GM12891 (cell line): ENCODE data around the gene ASNSD1.

ENCODE experiments used
- POLR2AphosphoS5 ChIP-seq: IDR thresholded peaks from 2 replicates; pipeline ENCODE4 v1.6.1; 2011; ENCODE audit warnings: low read depth, low read length, control low read depth
- TAF1 ChIP-seq: IDR thresholded peaks from 2 replicates; pipeline ENCODE4 v1.6.1; 2011; ENCODE audit warnings: low read depth, low read length, control low read depth

DNA sequence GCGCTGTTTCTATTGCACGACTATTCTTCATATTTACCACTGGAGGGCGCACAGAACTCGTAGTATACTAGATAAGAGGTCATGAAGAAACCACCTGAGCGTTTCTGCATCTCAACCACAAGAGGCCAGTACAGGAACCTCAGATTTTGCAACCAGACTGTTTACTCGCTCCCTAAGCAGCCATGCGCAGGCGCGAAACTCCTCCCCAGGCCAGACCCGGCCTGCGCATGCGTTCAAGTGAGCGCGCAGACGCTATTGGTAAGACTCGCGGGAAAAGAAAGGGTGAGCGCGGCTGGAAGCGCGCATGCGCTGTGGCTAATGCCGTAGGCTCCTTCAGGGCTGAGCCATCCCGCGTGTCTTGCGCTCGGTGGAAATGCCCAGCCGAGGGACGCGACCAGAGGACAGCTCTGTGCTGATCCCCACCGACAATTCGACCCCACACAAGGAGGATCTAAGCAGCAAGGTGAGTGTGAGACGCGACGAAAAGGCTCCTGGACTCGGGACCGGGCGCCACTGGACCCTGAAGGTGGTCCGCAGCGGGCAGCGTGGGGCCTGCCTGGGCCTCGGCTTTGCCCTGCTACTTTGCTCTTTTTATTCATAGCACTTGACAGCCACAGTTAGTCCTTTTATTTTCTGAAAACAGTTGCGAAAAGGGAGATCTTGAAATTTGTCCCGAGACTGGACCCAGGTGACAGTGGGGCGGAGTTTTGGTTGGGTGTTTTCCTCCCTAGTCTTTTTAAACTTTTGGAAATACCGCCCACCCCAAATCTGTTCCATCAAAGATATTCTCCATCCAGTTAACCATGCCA, at the start of gene ASNSD1:
- TF ChIP-seq TAF1 (peak; percentile 91), POLR2AphosphoS5 (peak; percentile 97)
